GM19240 (cell line): ENCODE measurements around the gene DESI1.
"Not testable (repeated sequence)": the region's sequence is repeated elsewhere in the genome, so short reads cannot be mapped to it uniquely, and the experiment has no call there.

Source experiments
- DNase-seq: peaks from one replicate; pipeline ENCODE4 v3.0.0; 2011; ENCODE audit warnings: low spot score; ENCODE audit not compliant: insufficient read length

DESI1 gene

GRCh38 chr22:41589391-41590241, 31.2 kb downstream of the DESI1 start, which contains the start of gene PMM1:
Gene PMM1, minus strand, starts transcription at chr22:41589840. Its CDS starts 35 bp downstream, at chr22:41589805.
- peak; percentile 100 for DNase-seq

- DNase-seq = no peak
Measured at GRCh38 chr22:41587347-41587723, 33.5 kb downstream of the DESI1 start.

GRCh38 chr22:41585898-41586297, 34.9 kb downstream of the DESI1 start:
- no peak for DNase-seq

- DNase-seq = no peak
Measured at GRCh38 chr22:41584881-41585280, 36.0 kb downstream of the DESI1 start.

GRCh38 chr22:41582694-41583093, 38.1 kb downstream of the DESI1 start:
- DNase-seq = no peak

- no peak for DNase-seq
Measured at GRCh38 chr22:41579997-41580355, 40.9 kb downstream of the DESI1 start.

GRCh38 chr22:41579297-41579996, 41.4 kb downstream of the DESI1 start:
- DNase-seq = no peak

- no peak for DNase-seq
Measured at GRCh38 chr22:41578818-41579217, 42.0 kb downstream of the DESI1 start.

DNA sequence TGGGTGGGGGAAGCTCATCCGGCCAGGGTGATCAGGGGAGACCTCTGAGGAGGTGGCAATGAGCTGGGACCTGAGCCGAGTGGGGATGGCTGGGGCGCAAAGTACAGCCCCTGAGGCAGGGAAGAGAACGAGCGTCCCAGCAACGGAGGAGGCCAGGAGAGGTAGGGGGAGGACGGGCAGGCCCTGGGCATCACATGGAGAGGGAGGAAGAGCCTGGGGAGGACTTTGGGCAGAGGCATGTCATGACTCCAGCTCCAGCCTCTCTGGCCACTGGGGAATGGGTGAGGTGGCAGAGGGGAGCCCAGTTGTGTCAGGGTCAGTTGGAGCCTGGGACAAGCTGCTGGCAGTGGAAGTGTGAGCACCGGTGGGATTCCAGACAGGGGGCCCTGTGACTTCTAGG, 42.7 kb downstream of the DESI1 start:
- DNase-seq = no peak

DNA sequence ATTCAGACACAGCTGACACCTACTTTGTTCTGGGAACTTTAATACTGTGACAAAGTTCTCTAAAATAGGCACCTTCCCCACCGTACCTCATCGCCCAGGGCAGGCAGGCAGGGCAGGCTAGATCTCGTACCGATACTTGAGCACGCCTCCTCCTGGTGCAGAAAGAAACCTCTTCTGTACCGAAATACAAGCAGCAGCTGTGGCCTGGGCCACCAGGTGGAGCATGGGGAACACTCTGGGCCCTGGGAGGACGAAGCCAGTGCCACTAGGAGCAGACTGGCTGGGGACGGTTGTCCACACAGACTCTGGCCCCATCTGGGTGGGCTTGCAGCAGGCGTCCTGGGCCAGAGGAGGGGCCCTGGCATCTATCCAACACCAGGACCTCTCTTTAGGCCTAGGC, 44.0 kb downstream of the DESI1 start:
- DNase-seq = no peak

DNA sequence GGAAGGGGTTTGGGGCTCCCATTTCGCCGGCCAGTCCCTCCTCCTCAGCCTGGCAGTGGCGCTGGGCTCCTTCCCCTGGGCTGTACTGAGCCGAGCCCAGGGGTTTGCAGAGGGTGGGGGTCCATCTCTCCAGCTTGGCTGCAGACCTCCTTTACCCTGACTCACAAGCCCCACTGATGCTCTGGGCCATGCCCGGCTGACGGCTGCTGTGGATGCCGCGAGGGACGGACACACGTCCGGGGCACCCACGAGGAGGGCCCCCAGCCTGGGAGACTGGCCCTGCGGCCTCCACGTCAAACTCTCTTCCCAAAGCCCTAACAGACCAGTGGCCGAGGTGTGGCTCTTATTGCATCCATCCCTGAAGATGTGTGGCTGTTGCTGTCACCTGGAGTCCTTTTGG, 45.3 kb downstream of the DESI1 start:
- DNase-seq = no peak

DNA sequence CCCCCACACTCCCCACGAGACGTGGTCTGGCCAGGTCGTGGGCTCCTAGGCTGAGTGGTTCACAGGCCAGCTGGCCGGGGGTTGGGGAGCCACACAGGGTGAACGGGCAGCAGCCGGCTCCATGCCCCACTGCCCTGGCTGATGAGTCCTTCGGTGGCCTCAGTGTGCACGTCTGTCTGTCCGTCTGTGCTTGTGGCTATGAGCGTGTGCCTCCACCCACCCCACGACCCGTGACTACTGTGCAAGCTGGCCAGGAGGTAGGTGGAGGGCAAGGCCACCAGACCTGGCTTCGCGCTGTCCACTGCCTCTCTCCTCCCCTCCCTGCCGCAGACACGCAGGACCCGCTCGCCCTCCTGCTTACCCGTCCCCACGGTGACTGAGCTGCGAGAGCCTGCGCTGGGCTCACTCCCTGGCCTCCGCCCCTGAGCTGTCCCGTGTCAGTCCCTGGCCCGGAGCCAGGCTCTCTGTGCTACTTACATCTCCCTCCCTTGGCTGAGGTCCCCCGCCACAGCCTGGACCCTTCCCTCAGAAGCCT, 45.9 kb downstream of the DESI1 start:
- DNase-seq = no peak

DNA sequence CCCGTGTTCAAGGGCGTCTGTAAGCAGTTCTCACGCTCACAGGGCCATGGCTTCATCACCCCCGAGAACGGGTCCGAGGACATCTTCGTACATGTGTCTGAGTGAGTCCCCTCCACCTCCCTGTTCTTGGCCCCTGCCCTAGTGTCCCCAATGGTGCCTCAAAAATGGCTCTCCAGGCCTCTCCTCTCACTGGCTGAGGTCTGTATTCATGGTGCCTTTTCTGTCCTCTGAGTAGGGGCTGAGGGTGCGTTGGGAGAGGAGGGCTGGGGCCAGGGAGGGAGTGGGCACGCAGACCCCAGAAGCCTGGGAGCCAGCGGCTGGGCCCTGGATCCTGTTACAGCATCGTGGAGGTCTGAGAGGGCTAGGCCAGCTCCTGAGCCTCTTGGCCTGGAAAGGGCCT, 47.2 kb downstream of the DESI1 start:
- no peak for DNase-seq

DNA sequence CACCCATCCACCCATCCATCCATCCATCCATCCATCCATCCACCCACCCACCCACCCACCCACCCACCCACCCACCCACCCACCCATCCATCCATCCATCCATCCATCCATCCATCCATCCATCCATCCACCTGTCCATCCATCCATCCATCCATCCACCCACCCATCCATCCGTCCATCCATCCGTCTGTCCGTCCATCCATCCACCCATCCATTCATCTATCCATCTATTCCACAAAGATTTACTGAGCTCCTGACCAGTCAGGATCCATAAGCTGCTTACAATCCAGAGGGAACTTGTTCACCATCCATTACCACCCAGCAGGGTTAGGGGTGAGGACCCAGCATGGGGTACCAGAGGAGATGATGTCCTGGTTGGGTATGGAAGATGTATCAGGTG, 48.5 kb downstream of the DESI1 start:
- DNase-seq = not testable (repeated sequence)

GRCh38 chr22:41571786-41572185, 49.1 kb downstream of the DESI1 start:
- DNase-seq = no peak

DNA sequence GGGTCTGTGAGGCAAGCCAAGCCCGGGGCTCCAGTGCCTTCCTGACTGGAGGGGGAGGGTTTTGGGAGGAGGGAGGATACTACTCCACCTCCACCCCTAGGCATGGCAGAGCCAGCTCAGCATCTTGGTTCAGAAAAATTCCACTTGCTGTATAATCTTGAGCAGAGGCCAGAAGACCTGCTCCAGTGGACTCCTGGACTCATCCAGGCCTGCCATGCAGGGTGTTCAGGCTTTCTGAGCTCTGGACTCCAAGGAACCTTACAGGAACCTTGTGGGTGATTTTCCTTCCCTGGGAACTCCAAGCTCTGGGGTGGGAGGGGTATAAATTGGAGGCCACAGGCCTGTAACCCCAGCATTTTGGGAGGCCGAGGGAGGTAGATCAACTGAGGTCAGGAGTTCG, 50.6 kb downstream of the DESI1 start:
- no peak for DNase-seq

GRCh38 chr22:41568811-41569210, 52.0 kb downstream of the DESI1 start:
- no peak for DNase-seq

GRCh38 chr22:41567512-41567768, 53.4 kb downstream of the DESI1 start:
- DNase-seq = no peak

GRCh38 chr22:41565403-41566054, 55.3 kb downstream of the DESI1 start:
- DNase-seq = no peak

GRCh38 chr22:41564563-41564962, 56.3 kb downstream of the DESI1 start:
- no peak for DNase-seq

DNA sequence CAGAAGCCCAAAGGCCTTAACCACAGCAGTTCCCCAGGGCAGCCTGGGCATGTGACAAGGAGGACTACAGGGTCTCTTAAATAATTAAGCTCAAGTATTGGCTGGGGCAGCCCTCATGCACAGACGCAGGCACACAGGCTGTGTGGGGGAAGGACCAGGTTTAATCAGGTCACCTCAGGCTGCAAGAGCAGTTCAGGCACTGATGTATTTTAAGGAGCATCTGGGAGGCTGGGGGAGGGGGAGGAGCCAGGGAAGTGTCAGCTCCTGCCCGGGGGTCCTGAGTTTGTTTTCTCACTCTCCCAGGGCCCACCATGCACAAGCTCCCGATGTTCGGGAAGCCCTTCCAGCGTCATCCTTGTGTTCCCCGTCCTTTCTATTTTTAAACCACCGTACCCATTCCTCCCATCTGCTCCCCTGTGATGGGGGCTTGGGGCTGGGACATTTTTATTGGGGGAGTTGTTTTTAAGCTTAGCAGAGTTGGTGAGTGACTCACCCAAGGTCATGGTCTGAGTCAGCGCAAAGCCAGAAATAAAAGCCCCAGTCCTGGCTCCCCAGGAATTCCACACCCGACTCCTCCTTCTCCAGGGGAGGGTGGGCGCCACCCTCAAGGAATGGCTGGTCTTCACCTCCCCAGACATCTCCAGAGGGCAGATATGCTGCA, 57.7 kb downstream of the DESI1 start:
- no peak for DNase-seq

DNA sequence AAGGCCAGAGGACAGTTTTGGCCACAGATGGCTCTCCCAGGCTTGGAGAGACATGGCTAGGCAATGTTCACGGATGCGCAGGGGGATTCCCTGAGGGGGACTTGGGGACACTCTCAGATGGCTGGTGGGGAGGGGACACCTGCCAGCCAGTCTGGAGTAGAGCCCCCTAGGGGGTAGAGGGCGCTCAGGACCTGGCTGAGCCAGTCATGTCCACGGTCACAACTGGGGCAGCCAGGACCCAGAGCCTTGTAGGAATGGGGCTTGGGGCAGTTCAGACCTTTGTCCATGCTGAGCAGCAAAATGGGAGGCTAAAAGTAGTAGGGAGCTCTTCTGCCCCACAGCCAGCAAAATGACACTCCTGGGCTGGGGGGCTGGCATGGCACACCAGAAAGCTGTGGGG, 58.4 kb downstream of the DESI1 start:
- DNase-seq = no peak
